H9 (cell line): ENCODE results near the gene TTC14. TPM values are rescaled to one million over a fixed set of nuclear protein-coding genes. Genes with fewer than 3 reads are reported as not detected.

ENCODE experiments used
- DNase-seq: peaks from one replicate; pipeline ENCODE4 v3.0.0-alpha.2; 2017
- H2AFZ ChIP-seq: one replicate; pipeline ENCODE4 v1.6.1; 2013; ENCODE audit warnings: mild to moderate bottlenecking, low read length, control low read depth, moderate library complexity
- H2AK5ac ChIP-seq: 2 replicates; pipeline ENCODE4 v1.6.1; 2013; ENCODE audit warnings: low read length, control low read depth, mixed read lengths; ENCODE audit not compliant: insufficient read length
- H2BK120ac ChIP-seq: one replicate; pipeline ENCODE4 v1.6.1; 2013; ENCODE audit warnings: low read depth, mild to moderate bottlenecking, low read length, control low read depth, inconsistent platforms; ENCODE audit not compliant: poor library complexity, severe bottlenecking
- H2BK12ac ChIP-seq: 2 replicates; pipeline ENCODE4 v1.6.1; 2013; ENCODE audit warnings: low read length, control low read depth, mixed read lengths, low read depth; ENCODE audit not compliant: insufficient read length
- H2BK15ac ChIP-seq: 2 replicates; pipeline ENCODE4 v1.6.1; 2013; ENCODE audit warnings: low read depth, low read length, control low read depth
- H2BK20ac ChIP-seq: one replicate; pipeline ENCODE4 v1.6.1; 2013; ENCODE audit warnings: low read depth, mild to moderate bottlenecking, low read length, control low read depth, inconsistent platforms; ENCODE audit not compliant: poor library complexity, severe bottlenecking
- H2BK5ac ChIP-seq: 2 replicates; pipeline ENCODE4 v1.6.1; 2013; ENCODE audit warnings: low read length, control low read depth, mixed read lengths; ENCODE audit not compliant: insufficient read length
- H3K14ac ChIP-seq: 2 replicates; pipeline ENCODE4 v1.6.1; 2013; ENCODE audit warnings: low read length, control low read depth; ENCODE audit not compliant: insufficient read depth
- H3K18ac ChIP-seq: 2 replicates; pipeline ENCODE4 v1.6.1; 2013; ENCODE audit warnings: low read depth, mild to moderate bottlenecking, mixed read lengths, low read length, control low read depth; ENCODE audit not compliant: insufficient read length
- H3K23ac ChIP-seq: 2 replicates; pipeline ENCODE4 v1.6.1; 2013; ENCODE audit warnings: low read length, control low read depth, mixed read lengths, low read depth; ENCODE audit not compliant: insufficient read length
- H3K23me2 ChIP-seq: 2 replicates; pipeline ENCODE4 v1.6.1; 2013; ENCODE audit warnings: low read depth, mild to moderate bottlenecking, mixed read lengths, low read length, control low read depth; ENCODE audit not compliant: insufficient read length, poor library complexity, severe bottlenecking
- H3K27ac ChIP-seq: 2 replicates; pipeline ENCODE4 v1.5.1; 2013; ENCODE audit warnings: low read length, control low read depth, mixed read lengths, low read depth; ENCODE audit not compliant: insufficient read length
- H3K27me3 ChIP-seq: 2 replicates; pipeline ENCODE4 v1.6.1; 2013; ENCODE audit warnings: low read length, control low read depth, inconsistent platforms; ENCODE audit not compliant: insufficient read depth
- H3K4ac ChIP-seq: 2 replicates; pipeline ENCODE4 v1.6.1; 2013; ENCODE audit warnings: low read depth, mild to moderate bottlenecking, control low read depth, inconsistent platforms, low read length, moderate library complexity
- H3K4me1 ChIP-seq: 2 replicates; pipeline ENCODE4 v1.6.1; 2013; ENCODE audit warnings: low read length, control low read depth, inconsistent platforms; ENCODE audit not compliant: insufficient read depth
- H3K4me2 ChIP-seq: 2 replicates; pipeline ENCODE4 v1.6.1; 2013; ENCODE audit warnings: low read length, control low read depth, mixed read lengths; ENCODE audit not compliant: insufficient read length, insufficient read depth
- H3K56ac ChIP-seq: 2 replicates; pipeline ENCODE4 v1.6.1; 2013; ENCODE audit warnings: low read depth, mild to moderate bottlenecking, mixed read lengths, low read length, control low read depth; ENCODE audit not compliant: insufficient read length
- H3K79me1 ChIP-seq: 2 replicates; pipeline ENCODE4 v1.6.1; 2013; ENCODE audit warnings: low read depth, mild to moderate bottlenecking, moderate library complexity, low read length, control low read depth, inconsistent platforms; ENCODE audit not compliant: insufficient read depth, poor library complexity, severe bottlenecking
- H3K79me2 ChIP-seq: 2 replicates; pipeline ENCODE4 v1.6.1; 2013; ENCODE audit warnings: low read length, control low read depth, inconsistent platforms; ENCODE audit not compliant: insufficient read depth
- H3K9ac ChIP-seq: 2 replicates; pipeline ENCODE4 v1.6.1; 2013; ENCODE audit warnings: low read length, control low read depth, mixed read lengths; ENCODE audit not compliant: insufficient read length; ENCODE audit errors: extremely low read depth
- H3K9me3 ChIP-seq: one replicate; pipeline ENCODE4 v1.6.1; 2013; ENCODE audit warnings: low read depth, low read length, inconsistent platforms; ENCODE audit not compliant: control insufficient read depth
- H3T11ph ChIP-seq: one replicate; pipeline ENCODE4 v1.6.1; 2013; ENCODE audit warnings: mild to moderate bottlenecking, low read length, control low read depth, inconsistent platforms
- H4K20me1 ChIP-seq: one replicate; pipeline ENCODE4 v1.6.1; 2013; ENCODE audit not compliant: control insufficient read depth, insufficient read length, insufficient read depth
- H4K5ac ChIP-seq: 2 replicates; pipeline ENCODE4 v1.6.1; 2013; ENCODE audit warnings: low read depth, mild to moderate bottlenecking, mixed read lengths, low read length, control low read depth; ENCODE audit not compliant: insufficient read length
- H4K8ac ChIP-seq: replicated peaks from 2 replicates; pipeline ENCODE4 v1.6.1; 2013; ENCODE audit warnings: low read length, control low read depth, mixed read lengths, low read depth; ENCODE audit not compliant: insufficient read length
- H4K91ac ChIP-seq: 2 replicates; pipeline ENCODE4 v1.6.1; 2013; ENCODE audit warnings: low read depth, mild to moderate bottlenecking, moderate library complexity, mixed read lengths, low read length, control low read depth; ENCODE audit not compliant: insufficient read length
- H3K27ac Mint-ChIP-seq, 3 experiments: 2 replicates in 2 of 3; 3 replicates in 1 of 3; pipeline ENCODE4 v1.8.0; 2020 to 2021; ENCODE audit warnings: mixed read lengths in 3 of 3, mild to moderate bottlenecking in 1 of 3, moderate library complexity in 1 of 3
- H3K27me3 Mint-ChIP-seq: 2 replicates; pipeline ENCODE4 v1.8.0; 2021; ENCODE audit warnings: low read depth, mild to moderate bottlenecking, moderate library complexity, mixed read lengths
- H3K36me3 Mint-ChIP-seq, 3 experiments: 2 replicates in 2 of 3; 3 replicates in 1 of 3; pipeline ENCODE4 v1.8.0; 2020 to 2021; ENCODE audit warnings: low read depth in 3 of 3, mixed read lengths in 3 of 3; ENCODE audit not compliant: insufficient read depth in 1 of 3
- H3K4me1 Mint-ChIP-seq, 2 experiments: 2 replicates each; pipeline ENCODE4 v1.8.0; 2020; ENCODE audit warnings: mixed read lengths in 2 of 2
- H3K4me3 Mint-ChIP-seq, 2 experiments: 2 replicates in 1 of 2; 3 replicates in 1 of 2; pipeline ENCODE4 v1.8.0; 2020 to 2021; ENCODE audit warnings: mild to moderate bottlenecking in 2 of 2, mixed read lengths in 2 of 2, moderate library complexity in 1 of 2
- H3K9me3 Mint-ChIP-seq, 2 experiments: 2 replicates in 1 of 2; 3 replicates in 1 of 2; pipeline ENCODE4 v1.8.0; 2020; ENCODE audit warnings: mild to moderate bottlenecking in 2 of 2, mixed read lengths in 2 of 2, moderate library complexity in 1 of 2
- CTCF ChIP-seq: fragments of 200-600 bp; sonication (generic); conservative IDR thresholded peaks from 3 replicates; pipeline ENCODE4 v1.8.0; 2021; ENCODE audit warnings: antibody characterized with exemption, mild to moderate bottlenecking
- WGBS: extraction: QIAGEN DNeasy Blood & Tissue Kit; methylation state at CpG from one replicate; pipeline ENCODE4 v1.1.7; 2013; ENCODE audit warnings: missing lambda C conversion rate, low lambda C conversion rate, mixed read lengths; ENCODE audit not compliant: insufficient read length; ENCODE audit errors: extremely low coverage; 5-methylcytosine and 5-hydroxymethylcytosine counted together
- total RNA-seq: library from RNA; stranded (reverse); gene quantifications from 2 replicates; pipeline ENCODE4 v1.2.1, GENCODE V29; 2021

TTC14 gene
- total RNA-seq, 1 experiment from 2014 or later, result 28.4 TPM

- Histone ChIP-seq H3K79me1 (no peaks in the 10 kb centered on the region), H3K23me2 (no peaks in the 10 kb centered on the region), H3K4ac (no peak overlapping the region), H2AFZ (no peak overlapping the region), H3K27ac (no peak overlapping the region), H3K9ac (no peak overlapping the region), H3K56ac (no peak overlapping the region), H3K4me1 (no peaks in the 10 kb centered on the region), H2AK5ac (no peak overlapping the region), H4K20me1 (no peaks in the 10 kb centered on the region), H2BK20ac (no peak overlapping the region), H3K27me3 (no peaks in the 10 kb centered on the region), H3K18ac (no peak overlapping the region), H3K9me3 (no peaks in the 10 kb centered on the region), H2BK5ac (no peak overlapping the region), H2BK120ac (no peak overlapping the region), H2BK12ac (no peak overlapping the region), H4K8ac (no peak overlapping the region), H4K5ac (no peak overlapping the region), H2BK15ac (no peak overlapping the region), H3K23ac (no peak overlapping the region), H3T11ph (no peak overlapping the region), H3K79me2 (no peaks in the 10 kb centered on the region), H3K14ac (no peak overlapping the region), H3K4me2 (no peak overlapping the region), H4K91ac (no peak overlapping the region)
- no peak for DNase-seq
- Mint-ChIP-seq H3K27ac (no peak overlapping the region), H3K36me3 (peaks cover 17 to 66% (median 55%) of the 10 kb centered on the region in 3 experiments; a peak in 6 of 7 replicates), H3K4me3 (no peak overlapping the region), H3K27me3 (no peaks in the 10 kb centered on the region), H3K9me3 (no peaks in the 10 kb centered on the region), H3K4me1 (no peaks in the 10 kb centered on the region)
- TF ChIP-seq CTCF, result no peak
- WGBS, result no CpG with 5 or more reads among the region's 1 CpG
Observed at GRCh38 chr3:180611006-180611405, 9.0 kb downstream of the TTC14 start.
